AML-193 (cell line): ENCODE measurements around the gene ZCCHC7.
"Not testable (repeated sequence)": the region's sequence is repeated elsewhere in the genome, so short reads cannot be mapped to it uniquely, and the experiment has no call there.

Experiments
- DNase-seq, 2 experiments: peaks; one replicate each; lab custom pipeline; 2025; lab: John Stamatoyannopoulos, UW

The ZCCHC7 gene

GRCh38 chr9:37120843-37121335 lies 515 bp downstream of the ZCCHC7 start:
- peak in 1 of 2 experiments; percentile 24 for DNase-seq

DNA sequence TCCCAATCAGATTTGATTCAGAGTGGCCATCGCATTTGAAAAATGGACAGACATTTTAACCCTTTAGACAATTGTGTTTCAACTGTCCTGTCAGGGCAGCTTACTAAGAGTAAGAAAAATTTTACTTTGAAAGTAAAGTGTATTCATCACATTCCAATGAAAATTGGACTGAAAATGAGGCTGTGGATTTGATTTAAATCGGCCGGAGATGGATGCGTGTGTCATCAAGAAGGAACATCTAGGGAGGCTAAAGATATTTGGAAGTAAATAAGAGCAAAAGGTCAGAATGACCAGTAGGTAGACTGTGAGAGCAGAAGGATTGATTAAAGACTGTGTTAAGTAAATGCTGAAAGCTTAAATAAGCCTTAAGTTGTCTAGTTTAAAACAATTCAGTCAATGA lies 1.5 kb downstream of the ZCCHC7 start:
- no peak for DNase-seq

- DNase-seq, result no peak
Observed at GRCh38 chr9:37126214-37126788, 5.9 kb downstream of the ZCCHC7 start.

DNA sequence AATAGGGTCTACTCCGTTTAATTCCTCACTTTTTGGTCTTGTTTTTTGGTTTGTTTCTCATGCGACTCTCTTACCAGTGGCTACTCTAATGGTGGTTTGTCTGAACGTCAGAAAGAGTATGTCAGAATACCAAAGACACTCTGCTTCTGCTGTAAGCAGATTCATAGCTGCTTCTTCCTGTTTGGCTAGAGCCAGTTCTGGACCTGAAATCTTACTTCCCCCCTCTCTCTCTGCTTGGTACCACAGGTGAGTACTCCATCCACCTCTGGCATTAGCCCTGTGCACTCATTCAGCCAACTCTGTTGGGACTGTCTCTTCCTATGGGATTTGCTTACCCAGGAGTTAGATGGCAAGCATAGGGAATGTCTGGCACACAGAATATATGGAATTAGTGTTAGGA lies 6.6 kb downstream of the ZCCHC7 start:
- no peak for DNase-seq

DNA sequence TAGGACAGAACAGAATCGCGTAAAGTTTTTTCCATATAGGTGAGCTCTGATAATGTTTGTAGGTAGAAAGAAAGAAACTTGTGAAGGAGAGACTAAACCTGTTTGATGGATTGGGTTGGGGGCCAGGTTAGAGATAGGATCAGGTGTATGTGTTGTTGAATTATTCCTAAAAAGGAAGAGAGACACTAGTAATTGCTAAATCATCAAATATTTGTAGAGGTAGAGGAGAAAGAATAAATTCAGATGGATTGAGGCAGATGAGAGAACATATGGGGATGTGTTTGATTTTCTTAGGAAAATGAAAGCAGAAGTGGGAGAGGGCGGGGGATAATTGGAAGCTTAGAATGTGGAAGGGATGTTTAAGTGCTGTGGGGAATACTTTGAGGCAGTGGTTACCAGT lies 7.7 kb downstream of the ZCCHC7 start:
- no peak for DNase-seq

DNA sequence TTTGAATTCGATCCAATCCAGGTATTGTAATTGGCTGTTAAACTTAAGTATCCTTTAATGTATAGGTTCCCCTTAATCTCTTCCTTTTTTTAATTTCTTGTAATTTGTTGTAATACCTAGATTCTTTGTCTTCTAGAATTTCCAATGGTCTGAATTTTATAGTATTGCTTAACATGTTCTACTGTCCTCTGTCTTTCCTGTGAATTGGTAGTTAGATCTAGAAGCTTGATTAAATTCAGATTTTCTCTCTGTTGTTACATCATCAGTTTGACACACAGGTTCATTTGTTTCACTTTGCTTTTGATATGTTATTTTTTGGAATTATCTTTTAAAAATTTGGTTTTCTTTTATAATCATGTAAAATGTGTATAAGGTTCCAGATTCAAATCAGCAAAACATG lies 13.8 kb downstream of the ZCCHC7 start:
- no peak for DNase-seq

GRCh38 chr9:37141015-37141414 lies 20.6 kb downstream of the ZCCHC7 start:
- no peak for DNase-seq

DNA sequence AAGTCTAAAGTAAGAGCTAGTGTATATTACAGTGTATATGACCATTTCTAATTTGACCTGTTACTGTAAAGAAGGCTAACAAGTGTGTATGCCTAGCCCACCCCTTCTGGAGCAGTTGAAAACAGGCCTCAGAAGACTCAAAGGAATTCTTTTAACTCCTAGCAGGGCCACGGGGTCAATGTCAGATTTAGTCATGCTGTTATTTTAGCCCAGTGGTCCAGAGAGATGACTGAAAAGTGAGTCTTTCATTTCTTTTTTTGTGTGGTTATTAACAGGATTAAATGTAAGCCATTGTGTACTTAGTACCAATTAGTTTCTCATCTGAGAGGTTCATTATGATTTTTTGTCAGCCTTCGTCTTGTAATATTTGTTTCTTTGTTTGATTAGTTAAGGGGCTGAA lies 24.4 kb downstream of the ZCCHC7 start:
- DNase-seq, result no peak

- peak; percentile 64 to 79 for DNase-seq
Observed at GRCh38 chr9:37146410-37146809, 26.0 kb downstream of the ZCCHC7 start.

DNA sequence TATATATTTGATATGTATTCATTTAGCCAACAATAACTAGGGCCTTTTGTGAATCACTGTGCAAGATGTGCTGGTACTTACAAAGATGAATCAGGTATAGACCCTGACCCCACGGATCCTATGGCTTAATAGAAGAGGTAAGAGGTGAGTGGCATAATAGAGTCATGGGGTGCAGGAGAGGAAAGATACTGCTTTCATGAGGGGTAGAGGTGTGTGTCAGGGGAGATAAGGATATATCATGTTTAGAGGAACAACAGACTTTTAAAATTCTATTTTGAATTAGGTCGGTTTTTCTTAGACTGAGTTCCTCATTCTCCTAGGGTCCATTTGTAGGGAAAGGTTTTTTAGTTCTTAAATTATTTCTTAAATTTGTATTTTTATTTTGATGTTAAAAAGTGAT lies 27.8 kb downstream of the ZCCHC7 start:
- DNase-seq, result no peak

DNA sequence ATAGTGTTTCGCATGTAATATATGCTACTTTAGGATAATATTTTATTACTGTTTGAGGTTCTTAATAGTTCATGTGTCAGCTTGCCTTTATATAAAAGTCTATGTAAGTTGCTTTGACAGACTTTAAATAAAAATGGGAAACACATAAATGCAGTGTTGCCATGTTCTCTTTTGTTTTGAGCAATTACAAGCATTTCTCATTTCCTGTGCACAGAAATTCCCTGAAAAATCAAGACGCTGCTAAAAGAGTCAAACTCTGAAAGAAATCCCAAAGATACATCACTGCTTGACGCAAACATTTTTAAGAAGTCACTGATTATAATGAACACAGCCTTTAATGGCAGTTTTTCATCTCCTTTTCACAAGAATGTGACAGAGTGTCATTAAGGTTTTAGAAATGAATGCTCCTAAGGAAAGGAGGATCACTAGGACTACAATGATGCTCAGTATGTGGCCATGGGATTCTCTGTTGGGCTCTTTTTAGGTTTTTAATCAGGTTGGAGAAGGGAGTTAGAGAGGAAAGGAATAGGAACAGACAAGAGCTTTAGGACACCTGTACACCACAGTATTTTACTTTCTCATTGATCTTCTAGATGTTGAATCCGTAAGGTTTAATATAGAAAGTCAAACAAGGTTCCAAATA lies 29.4 kb downstream of the ZCCHC7 start:
- no peak for DNase-seq

DNA sequence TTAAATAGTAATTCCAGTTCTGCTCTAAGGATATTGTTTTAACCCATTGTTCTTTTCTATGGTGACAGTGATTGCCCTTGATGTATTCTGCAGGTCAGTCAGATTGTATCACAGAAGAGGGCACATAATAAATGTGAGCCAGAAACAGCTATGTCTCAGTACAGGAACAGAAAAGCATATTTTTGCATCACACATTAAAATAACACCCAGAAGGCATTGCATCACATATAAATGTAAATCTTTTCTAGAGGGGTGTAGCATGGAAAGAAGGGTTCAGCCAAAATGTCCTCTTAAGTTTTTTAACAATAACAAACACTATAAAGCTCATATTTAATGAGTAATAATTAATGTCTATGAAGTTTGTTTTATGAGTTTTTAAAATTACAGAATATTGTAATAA lies 30.0 kb downstream of the ZCCHC7 start:
- no peak for DNase-seq

GRCh38 chr9:37151812-37152211 lies 31.4 kb downstream of the ZCCHC7 start:
- no peak for DNase-seq

- DNase-seq, result no peak
Observed at GRCh38 chr9:37152365-37152764, 32.0 kb downstream of the ZCCHC7 start.

DNA sequence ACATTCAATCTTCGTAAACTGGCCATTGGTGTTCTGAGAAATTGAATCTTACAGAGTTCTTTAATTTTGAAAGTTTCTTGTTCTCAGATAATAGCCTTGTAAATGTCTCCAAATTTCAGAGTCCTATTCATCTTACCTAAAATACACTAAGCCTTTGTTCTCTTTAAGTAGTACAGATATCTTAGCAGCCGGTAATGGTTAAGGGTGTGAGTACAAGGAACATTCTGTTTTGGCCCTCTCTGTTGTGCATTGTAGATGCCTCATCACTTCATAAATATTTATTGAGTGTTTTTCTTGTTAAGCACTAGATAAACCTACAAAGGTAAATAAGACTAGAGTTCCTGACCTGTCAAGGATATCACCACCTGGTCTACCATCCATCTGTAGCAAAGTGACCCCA lies 35.2 kb downstream of the ZCCHC7 start:
- DNase-seq, result no peak

- no peak for DNase-seq
Observed at GRCh38 chr9:37156205-37156604, 35.8 kb downstream of the ZCCHC7 start.

DNA sequence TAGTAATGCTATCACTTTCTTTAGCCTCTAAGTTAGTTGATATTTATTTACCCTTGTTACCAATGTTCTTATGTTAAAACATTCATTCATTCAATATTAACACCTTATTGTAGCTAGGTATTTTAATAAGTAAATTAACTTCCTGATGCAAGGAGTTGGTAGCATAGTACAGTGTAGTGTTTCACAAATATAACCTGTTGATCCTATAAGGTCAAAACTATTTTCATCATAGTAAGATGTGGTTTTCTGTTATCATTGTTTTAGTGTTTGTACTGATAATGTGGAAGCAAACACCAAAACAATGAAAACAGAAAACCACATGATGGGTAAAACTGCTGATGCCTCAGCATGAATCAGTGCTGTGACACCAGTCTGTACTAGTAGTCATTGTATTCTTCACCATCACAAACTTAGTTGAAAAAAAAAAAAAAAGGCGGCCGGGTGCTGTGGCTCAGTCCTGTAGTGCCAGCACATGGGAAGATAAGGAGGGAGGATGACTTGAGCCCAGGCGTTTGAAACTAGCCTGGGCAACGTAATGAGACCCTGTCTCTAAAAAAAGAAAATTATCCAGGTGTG lies 36.5 kb downstream of the ZCCHC7 start:
- no peak for DNase-seq

GRCh38 chr9:37157726-37158377 lies 37.5 kb downstream of the ZCCHC7 start:
- DNase-seq, result no peak

DNA sequence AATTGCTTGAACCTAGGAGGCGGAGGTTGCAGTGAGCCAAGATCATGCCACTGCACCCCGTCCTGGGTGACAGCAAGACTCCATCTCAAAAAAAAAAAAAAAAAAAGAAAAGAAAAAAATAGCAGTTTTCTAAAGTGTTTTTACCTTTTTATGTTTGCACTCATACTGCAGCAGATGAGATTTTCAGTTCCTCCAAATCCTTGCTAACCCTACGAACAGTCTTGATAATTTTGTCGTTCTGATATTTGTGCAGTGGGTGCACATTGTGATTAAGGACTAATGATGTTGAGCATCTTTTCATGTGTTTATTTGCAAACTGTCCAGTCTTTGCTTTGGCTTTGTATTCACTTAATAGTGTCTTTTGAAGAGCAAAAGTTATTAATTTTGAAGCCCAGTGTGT lies 42.9 kb downstream of the ZCCHC7 start:
- DNase-seq, result no peak

DNA sequence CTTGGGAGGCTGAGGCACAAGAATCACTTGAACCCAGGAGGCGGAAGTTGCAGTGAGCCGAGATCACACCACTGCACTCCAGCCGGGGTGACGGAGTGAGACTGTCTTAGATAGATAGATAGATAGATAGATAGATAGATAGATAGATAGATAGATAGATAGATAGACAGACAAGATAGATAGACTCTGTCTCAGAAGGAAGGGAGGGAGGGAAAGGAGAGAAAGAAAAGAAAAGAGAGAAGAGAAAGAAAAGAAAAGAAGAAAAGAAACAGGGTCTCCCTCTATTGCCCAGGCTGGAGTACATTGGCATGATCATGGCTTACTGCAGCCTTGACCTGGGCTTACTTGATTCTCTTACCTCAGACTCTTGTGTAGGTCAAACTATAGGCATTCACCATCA lies 44.0 kb downstream of the ZCCHC7 start:
- not testable (repeated sequence) for DNase-seq

DNA sequence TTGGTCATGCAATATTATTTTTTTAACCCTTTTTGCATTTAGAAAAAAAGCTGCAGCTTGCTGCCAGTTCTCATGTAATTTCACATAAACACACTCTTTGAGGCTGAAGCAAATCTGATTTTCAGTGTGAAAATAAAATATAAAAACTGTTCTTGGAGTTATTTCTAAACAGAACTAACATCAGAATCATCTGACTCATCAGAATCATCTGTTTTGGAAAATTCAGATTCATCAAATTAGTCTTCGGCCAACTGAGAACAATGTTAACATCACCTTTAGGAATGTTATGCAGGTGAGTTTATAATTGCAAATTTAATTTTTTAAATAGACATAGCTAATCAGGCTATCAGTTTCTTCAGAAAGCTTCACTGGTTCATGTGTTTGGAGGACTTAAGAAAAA lies 45.3 kb downstream of the ZCCHC7 start:
- no peak for DNase-seq

DNA sequence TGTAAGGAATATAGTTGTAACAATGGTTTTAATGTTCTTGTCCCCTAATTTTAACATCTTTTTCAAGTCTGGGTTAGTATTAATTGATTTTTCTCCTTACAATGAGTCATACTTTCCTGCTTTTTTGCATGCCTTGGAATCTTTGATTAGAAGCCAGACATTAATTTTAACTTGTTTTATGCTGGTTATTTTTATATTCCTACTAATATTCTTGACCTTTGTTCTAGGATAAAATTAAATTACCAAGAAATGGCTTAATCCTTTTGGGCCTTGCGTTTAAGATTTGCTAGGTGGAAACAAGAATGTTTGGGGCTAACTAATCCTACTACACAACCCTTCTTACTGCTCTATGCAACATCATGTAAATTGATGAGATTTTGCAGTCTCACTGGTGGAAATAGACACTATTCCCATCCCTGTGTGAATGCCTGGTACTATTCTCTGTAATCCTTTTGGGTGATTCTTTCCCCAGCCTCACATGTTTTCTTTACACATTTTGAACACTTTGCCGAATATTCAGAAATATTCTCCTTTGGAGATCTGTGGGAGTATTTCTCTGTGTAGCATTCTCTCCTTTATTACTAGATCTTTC lies 47.2 kb downstream of the ZCCHC7 start:
- DNase-seq, result no peak

DNA sequence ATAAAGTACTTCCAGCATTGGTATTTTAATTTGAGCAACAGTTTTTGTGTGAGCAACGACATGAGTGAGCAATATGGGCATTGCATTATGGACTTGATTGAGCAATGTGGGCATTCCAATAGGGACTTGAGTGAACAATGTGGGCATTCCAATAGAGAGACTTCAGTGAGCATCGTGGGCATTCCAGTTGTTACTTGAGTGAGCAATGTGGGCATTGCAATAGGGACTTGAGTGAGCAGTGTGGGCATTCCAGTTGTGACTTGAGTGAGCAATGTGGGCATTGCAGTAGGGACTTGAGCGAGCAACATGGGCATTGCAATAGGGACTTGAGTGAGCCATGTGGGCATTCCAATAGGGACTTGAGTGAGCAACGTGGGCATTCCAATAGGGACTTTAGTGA lies 52.2 kb downstream of the ZCCHC7 start:
- no peak for DNase-seq
